ENCODE data around the gene PGRMC2.

PGRMC2 gene

DNA sequence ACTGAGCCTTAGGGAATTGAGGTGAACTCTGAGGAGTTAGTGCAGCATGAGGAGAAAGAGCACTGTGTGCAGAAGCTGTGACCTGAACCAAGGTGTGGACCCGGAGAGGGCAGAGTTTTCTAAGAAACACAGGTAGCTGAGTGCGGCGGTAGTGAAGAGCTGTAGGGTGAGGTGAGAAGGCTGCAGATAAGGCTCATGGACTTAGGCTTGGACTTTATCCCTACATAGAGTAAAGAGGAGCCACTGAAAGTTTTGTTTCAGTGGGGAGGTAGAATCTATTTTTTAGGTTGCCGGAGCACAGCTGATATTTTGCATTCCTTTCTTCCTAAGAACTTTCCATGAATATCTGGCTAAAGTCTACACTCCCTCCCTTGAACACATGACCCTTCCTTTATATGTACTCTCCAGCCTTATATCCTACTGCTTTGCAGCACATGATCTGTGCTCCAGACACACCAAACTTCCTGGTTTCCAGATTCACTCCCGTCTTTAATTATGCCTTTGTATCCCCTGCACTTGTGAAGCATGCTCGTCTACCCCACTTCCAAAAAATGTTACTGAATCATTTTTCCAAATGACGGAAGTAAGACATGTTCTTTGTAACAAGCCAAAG is 10.6 kb upstream of the PGRMC2 start:
- TF ChIP-seq POLR2A (IDR thresholded peaks at IDR 0.05; ENCODE audit: extremely low read depth, insufficient read length) = no peak
- no peak for TF ChIP-seq MAX (IDR thresholded peaks at IDR 0.05; ENCODE audit: low read depth, low read length)
- TF ChIP-seq, protein P1, sequence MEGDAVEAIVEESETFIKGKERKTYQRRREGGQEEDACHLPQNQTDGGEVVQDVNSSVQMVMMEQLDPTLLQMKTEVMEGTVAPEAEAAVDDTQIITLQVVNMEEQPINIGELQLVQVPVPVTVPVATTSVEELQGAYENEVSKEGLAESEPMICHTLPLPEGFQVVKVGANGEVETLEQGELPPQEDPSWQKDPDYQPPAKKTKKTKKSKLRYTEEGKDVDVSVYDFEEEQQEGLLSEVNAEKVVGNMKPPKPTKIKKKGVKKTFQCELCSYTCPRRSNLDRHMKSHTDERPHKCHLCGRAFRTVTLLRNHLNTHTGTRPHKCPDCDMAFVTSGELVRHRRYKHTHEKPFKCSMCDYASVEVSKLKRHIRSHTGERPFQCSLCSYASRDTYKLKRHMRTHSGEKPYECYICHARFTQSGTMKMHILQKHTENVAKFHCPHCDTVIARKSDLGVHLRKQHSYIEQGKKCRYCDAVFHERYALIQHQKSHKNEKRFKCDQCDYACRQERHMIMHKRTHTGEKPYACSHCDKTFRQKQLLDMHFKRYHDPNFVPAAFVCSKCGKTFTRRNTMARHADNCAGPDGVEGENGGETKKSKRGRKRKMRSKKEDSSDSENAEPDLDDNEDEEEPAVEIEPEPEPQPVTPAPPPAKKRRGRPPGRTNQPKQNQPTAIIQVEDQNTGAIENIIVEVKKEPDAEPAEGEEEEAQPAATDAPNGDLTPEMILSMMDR (IDR thresholded peaks at IDR 0.05; ENCODE audit: low read depth, low read length) = no peak
- TF ChIP-seq MYC (IDR thresholded peaks at IDR 0.05; ENCODE audit: low read depth, low read length) = no peak

DNA sequence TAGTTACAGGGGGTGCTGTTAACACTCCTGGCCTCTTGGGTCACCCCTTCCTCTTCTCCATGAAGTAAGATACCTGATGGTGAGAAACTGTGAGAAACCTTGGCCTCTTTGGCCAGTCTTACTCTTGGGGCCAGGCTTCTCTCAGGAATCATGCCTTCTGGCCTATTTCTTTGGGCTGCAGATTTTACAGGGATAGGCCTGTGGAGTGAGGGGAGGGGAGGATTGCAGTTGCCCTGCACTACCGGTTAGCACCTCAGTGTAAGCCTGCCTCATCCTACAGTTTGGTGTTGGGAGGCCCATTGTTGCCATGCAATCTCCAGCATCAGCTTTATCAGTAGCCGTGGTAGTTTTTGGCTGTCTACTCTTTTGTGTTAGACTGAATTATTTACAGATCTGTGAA is 7.6 kb upstream of the PGRMC2 start:
- TF ChIP-seq MAX (IDR thresholded peaks at IDR 0.05; ENCODE audit: low read depth, low read length) = no peak
- TF ChIP-seq POLR2A (IDR thresholded peaks at IDR 0.05; ENCODE audit: extremely low read depth, insufficient read length) = no peak
- DNase-seq (ENCODE audit: low read depth) = no peak
- no peak overlapping the region for H3K4me3 ChIP-seq (ENCODE audit: low read depth, low read length)

More for the DNA sequence above, 10.6 kb upstream of the PGRMC2 start:
- DNase-seq (ENCODE audit: low read depth) = no peak
- H3K4me3 ChIP-seq (ENCODE audit: low read depth, low read length) = no peak overlapping the region

- no peak overlapping the region for H3K4me3 ChIP-seq (ENCODE audit: low read depth, low read length)
- TF ChIP-seq MYC (IDR thresholded peaks at IDR 0.05; ENCODE audit: low read depth, low read length) (no peak), POLR2A (IDR thresholded peaks at IDR 0.05; ENCODE audit: extremely low read depth, insufficient read length) (no peak), MAX (IDR thresholded peaks at IDR 0.05; ENCODE audit: low read depth, low read length) (no peak)
- TF ChIP-seq, protein P1 (IDR thresholded peaks at IDR 0.05; ENCODE audit: low read depth, low read length) = no peak
- no peak for DNase-seq (ENCODE audit: low read depth)
These were observed 6.9 kb upstream of the PGRMC2 start for GRCh38 chr4:128294464-128294863.

DNA sequence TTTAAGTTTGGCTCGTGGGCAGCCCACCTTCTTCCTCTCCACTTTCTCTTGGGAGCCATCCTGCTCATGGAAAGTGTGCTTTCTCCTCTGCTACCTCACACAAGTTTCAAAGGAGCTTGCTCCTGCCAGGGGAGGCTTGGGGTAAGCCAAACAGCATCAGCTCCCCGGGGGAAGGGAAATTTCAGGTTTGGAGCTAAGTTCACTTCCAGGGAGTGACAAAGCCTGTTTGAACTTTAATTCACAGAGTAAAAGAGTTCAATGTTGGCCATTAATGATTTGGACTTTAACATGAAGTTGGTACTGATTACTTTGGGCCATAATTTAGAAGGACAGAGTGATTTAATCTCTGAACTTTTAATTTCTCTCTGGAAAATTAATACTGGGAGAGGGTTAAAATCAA is 4.7 kb upstream of the PGRMC2 start:
- DNase-seq (ENCODE audit: low read depth) = no peak
- TF ChIP-seq POLR2A (IDR thresholded peaks at IDR 0.05; ENCODE audit: extremely low read depth, insufficient read length) (no peak), MAX (IDR thresholded peaks at IDR 0.05; ENCODE audit: low read depth, low read length) (no peak), MYC (IDR thresholded peaks at IDR 0.05; ENCODE audit: low read depth, low read length) (no peak)
- TF ChIP-seq, protein P1 (IDR thresholded peaks at IDR 0.05; ENCODE audit: low read depth, low read length) = no peak
- no peak overlapping the region for H3K4me3 ChIP-seq (ENCODE audit: low read depth, low read length)

- DNase-seq (ENCODE audit: low read depth) = no peak
These were observed 3.5 kb upstream of the PGRMC2 start for GRCh38 chr4:128291096-128291495.

GRCh38 chr4:128290526-128290925 is 2.9 kb upstream of the PGRMC2 start:
- DNase-seq (ENCODE audit: low read depth) = no peak
- no peak for TF ChIP-seq POLR2A (IDR thresholded peaks at IDR 0.05; ENCODE audit: extremely low read depth, insufficient read length)
- TF ChIP-seq MYC (IDR thresholded peaks at IDR 0.05; ENCODE audit: low read depth, low read length) = no peak
- no peak for TF ChIP-seq MAX (IDR thresholded peaks at IDR 0.05; ENCODE audit: low read depth, low read length)
- TF ChIP-seq, protein P1 (IDR thresholded peaks at IDR 0.05; ENCODE audit: low read depth, low read length) = no peak
- no peak overlapping the region for H3K4me3 ChIP-seq (ENCODE audit: low read depth, low read length)

More at GRCh38 chr4:128291096-128291495, 3.5 kb upstream of the PGRMC2 start:
- no peak for TF ChIP-seq POLR2A (IDR thresholded peaks at IDR 0.05; ENCODE audit: extremely low read depth, insufficient read length)
- TF ChIP-seq, protein P1 (IDR thresholded peaks at IDR 0.05; ENCODE audit: low read depth, low read length) = no peak
- TF ChIP-seq MAX (IDR thresholded peaks at IDR 0.05; ENCODE audit: low read depth, low read length) = no peak
- no peak for TF ChIP-seq MYC (IDR thresholded peaks at IDR 0.05; ENCODE audit: low read depth, low read length)
- no peak overlapping the region for H3K4me3 ChIP-seq (ENCODE audit: low read depth, low read length)

Data from NB4 (cell line).